GM19238 (cell line): ENCODE data around the gene MYO1F.
"Not testable (repeated sequence)": the region's sequence is repeated elsewhere in the genome, so short reads cannot be mapped to it uniquely, and the experiment has no call there.

Source experiments
- DNase-seq: peaks from one replicate; pipeline ENCODE4 v3.0.0; 2011; ENCODE audit warnings: low spot score; ENCODE audit not compliant: insufficient read length

Gene MYO1F

DNA sequence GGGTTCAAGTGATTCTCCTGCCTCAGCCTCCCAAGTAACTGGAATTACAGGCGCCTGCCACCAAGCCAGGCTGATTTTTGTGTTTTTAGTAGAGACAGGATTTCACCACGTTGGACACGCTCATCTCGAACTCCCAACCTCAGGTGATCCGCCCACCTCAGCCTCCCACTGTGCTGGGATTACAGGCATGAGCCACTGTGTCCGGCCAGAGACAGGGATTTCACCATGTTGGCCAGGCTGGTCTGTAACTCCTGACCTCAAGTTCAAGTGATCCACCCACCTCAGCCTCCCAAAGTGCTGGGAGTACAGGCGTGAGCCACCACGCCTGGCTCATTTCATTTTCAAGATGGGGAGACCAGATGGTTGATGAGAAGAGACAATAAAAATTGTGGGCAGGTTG, 12.4 kb downstream of the MYO1F start:
- DNase-seq: not testable (repeated sequence)

DNA sequence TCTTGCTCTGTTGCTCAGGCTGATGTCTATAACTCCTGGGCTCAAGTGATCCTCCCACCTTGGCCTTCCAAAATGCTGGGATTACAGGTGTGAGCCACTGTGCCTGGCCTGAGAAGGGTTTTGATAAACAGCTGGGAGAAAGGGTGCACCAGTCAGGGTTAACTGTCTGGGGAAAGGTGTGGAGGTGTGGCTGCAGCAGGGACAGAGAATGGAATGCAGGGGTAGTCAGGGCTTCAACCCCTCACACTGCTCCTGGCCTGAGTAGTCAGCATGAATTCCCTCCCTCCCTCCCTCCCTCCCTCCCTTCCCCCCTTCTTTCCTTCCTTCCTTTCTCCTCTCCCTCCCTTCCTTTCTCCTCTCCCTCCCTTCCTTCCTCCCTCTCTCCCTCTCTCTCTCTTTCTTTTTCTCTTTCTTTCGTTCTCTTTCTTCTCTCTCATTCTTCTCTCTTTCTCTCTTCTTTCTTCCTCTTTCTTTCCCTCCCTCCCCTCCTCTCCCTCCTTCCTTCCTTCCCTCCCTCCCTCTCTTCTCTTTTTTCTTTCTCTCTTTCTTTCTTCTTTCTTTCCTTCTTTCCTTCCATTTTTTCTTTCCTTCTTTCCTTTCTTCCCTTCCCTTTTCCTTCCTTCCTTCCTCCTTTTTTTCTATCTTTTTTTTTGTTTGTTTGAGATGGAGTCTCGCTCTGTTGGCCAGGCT, 16.0 kb downstream of the MYO1F start:
- DNase-seq: no peak

DNA sequence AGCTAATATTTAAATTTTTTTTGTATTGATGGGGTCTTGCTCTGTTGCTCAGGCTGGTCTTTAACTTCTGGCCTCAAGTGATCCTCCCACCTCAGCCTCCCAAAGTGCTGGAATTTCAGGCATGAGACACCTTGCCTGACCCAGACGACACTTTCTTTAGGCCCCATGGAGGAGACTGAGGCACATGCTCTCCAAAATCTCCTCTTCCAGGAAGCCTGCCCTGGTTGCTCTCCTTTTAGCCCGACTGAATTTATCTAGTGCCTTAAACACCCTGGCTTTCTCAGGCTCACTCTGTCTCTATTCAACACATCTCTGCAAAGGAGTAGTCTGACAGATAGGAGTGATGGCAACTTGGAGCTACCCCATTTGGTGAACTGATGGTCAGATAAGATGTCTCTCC, 18.9 kb downstream of the MYO1F start:
- no peak for DNase-seq

DNA sequence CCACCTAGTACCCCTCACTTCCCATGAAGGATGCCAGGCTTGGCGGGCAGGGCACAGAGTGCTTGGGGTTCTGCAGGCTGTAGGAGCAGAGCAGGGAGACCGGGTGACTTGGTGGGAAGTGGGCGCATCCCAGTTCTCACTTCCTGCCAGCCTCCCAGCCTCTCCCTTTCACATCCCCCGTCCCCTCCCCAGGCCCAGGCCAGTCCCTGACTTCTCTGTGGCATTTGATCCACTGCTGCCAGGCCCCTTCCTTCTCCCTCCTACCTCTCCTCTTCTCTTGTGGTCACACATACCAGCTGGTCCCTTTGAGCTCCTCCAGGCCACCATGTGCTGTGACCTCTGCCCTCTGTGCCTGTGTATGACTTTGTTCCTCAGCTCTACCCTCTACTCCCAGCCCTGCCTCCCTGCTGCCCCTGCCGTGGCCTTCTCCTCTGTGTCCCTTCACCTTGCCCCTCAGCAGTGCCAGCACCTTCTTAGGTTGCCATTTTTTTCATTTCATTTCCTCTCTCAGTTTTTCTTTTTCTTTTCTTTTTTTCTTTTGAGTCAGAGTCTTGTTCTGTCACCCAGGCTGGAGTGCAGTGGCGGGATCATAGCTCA, 19.5 kb downstream of the MYO1F start:
- no peak for DNase-seq

DNA sequence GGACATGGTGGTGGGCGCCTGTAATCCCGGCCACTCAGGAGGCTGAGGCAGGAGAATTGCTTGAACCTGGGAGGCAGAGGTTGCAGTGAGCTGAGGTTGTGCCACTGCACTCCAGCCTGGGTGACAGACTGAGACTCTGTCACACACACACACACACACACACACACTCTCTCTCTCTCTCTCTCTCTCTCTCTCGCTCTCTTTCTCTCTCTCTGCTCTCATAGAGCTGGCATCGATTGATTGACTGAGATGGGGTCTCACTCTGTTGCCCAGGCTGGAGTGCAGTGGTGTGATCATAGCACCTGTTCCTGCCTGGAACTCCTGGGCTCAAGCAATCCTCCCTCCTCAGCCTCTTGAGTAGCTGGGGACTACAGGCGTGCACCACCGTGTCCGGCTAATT, 23.5 kb downstream of the MYO1F start:
- not testable (repeated sequence) for DNase-seq

DNA sequence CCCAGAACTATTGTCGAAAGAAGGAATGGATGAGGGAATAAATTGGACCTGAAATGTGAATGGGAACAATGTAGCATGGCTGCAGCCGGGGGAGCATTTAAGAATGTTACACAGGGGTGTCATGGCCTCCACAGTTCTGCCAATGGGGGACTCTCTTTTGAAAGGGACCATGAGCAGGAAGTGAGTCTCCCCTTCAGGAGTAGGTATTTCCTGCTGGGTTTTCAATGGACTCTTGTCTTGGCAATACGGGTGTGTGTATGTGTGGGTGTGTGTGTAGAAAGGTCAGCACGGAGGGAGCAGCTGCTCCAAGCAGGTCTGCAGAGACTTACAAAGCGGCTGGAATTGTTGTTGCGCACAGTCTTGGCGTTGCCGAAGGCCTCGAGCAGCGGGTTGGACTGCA, 24.4 kb downstream of the MYO1F start:
- no peak for DNase-seq

DNA sequence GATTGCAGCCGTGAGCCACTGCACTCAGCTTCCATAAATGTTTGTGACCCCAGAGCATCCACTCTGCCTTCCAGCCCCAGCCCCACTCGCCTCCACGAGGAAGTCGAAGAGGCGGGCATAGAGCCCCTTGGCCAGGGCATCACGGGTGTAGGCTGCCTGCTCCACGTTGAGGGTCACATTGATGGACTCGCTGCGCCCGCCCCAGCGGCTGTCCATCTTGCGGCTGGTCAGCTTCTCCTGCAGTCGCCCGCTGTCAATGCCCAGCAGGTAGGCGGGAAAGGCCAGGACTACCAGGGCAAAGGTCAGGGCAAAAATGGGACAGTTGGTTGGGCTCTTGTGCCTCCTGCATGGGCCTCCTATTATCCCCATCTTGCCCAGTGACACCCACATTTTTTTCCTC, 27.2 kb downstream of the MYO1F start:
- no peak for DNase-seq

DNA sequence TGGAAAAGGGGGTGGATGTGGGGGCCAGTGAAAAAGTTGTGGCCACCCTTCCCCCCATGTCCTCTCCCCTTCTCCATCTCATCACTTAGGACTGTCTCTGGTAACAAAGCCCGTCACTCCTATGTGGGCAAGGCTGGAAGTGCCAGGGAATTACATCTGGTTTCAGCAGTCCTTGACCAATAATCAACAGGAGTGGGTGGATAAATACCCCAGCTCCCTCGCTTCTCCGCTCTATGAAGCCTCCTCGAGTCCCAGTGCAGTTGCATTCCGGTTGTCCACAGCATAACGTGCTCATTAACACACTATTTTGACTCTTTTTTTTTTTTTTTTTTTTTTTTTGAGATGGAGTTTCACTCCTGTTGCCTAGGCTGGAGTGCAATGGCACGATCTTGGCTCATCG, 31.5 kb downstream of the MYO1F start:
- no peak for DNase-seq

DNA sequence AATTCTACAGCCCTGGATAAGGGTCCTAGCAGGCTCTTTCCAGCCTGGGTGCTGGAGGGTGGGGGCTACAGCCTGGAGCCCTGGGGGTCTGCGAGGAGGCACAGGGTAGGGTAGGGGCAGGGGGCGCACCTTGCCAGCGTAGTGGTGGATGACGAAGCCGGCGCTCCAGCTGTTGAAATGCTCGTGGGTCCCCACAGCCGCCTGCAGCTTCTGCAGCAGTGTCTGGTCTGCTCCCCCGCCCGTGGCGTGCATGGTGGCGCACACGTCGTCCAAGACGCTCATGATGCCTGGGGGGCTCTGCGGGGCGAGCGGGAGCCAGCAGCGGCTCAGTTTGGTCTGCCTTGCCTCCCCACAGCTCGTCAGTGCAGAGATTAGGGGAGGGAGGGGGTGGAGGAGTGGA, 33.1 kb downstream of the MYO1F start:
- DNase-seq: no peak

DNA sequence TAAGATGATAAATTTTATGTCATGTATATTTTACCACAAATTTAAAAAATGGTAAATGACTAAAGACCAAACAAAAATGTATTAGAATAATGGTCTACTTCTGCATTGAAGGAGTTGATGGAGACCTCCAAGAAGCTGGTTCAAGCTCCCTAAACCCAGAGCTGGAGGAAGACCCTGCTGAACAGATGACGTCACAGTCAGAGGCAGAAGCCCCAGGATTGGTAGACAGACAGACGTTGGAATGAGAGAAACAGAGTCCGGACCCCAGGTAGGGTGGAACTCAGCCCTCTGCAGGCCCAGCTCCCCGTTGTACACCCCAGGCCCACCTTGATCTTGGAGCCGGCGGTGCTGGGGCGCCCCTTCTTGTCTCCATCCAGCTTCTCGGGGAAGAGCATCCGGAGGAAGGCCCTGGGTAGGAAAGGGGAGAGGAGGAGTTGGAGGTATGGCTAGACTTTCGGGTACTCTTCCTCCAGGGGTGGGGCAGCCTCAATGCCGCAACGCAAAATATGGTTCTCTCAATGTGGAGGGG, 37.6 kb downstream of the MYO1F start:
- DNase-seq: no peak

DNA sequence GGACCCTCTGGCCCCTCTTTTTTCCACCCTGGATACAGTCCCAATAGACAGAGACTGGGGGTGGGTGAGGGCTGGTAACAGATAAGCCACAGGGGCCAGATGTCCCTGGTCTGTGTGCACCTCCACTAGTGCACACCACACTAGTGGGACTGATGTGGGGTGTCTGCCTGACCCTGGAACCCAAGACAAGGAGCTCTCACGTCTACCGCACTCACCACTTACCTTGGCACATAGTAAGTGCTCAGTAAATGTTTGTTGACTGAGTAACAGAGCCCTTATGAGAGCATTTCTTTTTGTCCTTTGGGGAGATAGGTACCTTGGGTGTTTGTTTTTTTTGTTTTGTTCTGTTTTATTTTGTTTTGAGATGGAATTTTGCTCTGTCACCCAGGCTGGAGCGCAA, 40.1 kb downstream of the MYO1F start:
- DNase-seq: no peak

DNA sequence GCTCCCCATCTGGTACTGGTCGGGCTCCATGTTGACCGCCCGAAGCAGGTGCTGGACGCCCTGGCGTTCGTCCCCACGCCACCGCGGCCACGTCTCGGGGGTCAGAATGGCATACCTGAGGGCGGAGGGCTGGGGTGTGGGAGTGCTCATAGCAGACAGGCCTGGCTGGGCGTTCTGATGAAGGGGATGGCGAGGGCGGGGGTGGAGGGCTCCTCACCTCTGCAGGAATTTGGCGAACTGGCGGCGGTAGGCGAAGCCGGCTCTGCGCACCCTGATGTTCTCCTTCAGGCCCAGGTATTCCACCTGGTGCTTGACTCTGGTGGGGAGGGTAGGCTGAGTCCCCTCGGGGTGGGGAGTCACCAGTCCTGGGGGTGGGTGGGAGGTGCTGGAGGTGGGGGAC, 41.0 kb downstream of the MYO1F start:
- DNase-seq: no peak

DNA sequence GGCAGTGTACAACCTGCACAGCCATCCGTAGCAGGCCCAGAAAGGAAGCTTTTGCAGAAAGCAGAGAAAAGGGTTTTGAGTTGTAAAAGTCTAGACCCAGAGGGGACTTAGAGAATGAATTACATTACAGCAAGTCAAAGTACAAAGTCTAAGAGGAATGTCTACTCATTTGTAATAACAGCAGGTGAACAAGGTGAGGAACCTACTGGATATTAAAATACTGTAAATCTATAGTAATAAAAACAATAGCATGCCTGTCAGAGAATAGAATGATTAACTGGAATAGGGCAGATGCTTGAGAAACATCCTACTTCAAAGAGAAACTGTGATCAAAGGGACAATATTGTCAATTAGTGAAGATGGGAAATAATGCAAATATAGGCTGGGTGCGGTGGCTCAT, 45.0 kb downstream of the MYO1F start:
- no peak for DNase-seq

DNA sequence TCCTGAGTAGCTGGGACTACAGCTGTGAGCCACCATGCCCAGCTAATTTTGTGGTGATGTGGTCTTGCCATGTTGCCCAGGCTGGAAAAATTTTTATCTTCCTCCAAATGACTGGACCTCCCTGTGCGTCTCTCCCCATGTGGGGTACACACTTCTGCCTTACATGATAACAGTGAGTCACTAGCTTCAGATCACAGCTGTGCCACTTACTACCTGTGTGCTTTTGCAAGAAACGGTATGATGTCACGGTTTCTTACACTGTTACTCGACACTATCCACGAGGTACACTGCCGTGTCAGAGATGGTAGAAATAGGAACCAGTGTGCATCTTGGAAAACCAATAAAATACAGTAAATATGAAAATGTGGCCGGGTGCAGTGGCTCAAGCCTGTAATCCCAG, 45.8 kb downstream of the MYO1F start:
- no peak for DNase-seq

DNA sequence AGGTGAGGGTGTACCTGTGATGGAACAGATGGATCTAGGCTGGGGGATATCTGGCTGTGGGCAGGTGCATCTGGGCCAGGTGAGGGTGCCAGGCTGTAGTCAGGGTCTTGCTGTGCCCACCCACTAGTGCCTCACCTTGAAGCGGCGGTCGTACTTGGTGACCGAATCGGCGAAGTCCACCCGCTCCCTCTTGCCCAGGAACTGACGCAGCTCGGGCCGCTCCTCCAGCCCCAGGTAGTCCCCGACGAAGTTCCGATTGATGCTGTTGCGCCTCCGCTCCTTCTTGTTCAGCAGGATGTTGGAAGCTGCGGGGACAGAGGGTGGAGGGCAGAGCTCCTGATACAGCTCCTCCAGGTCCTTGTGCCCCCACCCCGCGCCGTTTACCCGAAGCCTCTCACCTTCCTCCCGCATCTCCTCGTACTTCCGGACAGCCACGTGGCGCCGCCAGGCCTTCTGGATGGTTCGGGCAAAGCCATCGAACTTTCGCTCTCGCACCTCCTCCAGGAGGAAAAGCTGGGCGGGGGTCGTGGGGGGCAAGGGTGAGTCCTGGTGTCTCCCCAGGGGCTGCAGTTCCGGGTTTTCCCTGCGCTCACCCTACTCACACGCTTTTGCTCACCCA, 47.1 kb downstream of the MYO1F start:
- DNase-seq: no peak

DNA sequence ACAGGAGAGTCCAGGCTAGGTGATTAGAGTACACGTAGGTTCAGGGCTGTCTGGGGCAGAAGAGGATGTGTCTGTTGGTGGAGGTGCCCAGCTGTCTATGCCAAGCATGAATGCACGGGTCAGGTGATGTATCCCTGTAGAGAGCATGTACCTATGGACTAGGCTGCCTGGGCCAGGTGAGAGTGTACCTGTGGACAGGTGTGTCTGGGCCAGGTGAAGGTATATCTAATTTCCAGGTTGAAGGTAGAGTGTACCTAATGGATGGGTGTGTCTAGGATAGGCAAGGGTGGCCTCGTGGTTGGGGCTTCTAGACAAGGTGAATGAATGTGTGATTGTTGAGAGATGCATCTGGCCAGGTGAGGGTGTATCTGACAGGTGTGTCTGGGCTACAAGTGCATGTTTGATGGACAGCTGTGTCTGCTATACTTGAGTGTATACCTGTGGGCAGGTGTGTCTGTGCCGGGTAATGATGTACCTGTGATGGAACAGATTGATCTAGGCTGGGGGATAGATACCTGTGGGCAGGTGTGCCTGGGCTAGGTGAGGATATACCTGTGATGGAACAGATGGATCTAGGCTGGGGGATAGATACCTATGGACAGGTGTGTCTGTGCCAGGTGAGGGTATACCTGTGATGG, 47.8 kb downstream of the MYO1F start:
- no peak for DNase-seq

DNA sequence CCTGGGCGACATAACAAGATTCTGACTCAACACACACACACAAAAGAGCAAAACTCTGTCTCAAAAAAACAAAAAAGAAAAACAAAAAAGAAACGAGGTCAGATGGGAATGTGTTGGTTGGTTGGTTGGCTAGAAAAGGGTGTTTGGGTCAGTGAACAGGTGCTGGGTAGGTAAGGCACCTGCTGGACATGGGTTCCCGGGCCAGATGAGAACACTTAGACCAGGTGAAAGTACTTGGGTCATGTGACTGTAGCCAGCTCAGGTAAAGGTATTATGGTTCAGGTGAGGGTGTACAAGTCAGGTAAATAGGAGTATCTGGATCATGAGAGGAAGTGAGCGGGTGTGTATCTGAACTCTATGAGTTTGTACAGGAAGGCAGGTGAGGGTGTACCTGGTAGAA, 48.7 kb downstream of the MYO1F start:
- DNase-seq: no peak

DNA sequence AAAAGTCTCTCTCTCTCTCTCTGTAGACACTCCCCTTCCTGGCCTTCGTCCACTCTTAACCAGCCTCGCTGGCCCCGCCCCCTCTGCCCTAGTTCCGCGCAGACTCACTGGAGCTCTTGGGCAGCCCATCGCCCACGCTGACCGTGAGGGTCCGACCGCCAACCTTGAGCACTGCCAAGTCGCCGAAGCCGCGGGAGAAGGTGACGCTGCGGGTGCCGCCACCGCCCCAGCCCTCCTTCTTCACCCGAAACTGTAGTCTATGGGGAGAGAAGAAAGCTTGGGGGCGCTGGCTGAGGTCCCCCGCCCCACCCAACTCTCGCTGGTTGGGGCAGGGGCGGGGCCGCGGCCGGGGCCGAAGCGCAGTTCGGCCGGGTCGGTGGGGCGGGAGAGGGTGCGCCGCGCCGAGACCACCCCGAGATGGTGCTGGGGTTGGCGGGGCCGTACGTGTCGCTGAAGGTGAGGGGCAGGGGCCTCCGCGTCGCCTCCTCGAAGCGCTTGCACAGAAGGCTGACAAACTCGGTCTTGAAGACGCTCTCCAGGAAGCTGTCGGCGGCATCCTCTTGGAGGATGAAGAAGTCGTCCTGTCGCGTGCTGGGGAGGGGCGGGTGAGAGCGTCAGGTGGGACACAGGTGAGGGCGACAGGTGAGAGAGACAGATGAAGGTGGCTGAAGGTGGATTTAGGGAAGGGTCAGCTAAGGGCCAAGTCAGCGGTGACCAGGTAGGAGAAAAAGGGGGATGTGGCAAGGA, 50.7 kb downstream of the MYO1F start:
- no peak for DNase-seq

DNA sequence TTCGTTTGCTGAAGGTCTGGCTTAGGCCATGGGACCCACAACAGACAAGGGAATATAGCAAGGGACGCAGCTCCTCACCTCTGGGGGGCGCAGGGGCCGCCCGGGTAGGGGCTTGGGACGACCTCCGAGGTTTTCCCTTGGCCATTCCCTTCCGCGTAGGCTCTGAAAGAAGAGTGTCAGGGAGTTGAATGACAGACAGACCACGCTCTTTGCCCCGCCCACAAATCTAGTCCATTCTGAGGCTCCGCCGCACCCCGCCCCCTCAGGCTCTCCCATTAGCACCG, 51.9 kb downstream of the MYO1F start:
- no peak for DNase-seq

DNA sequence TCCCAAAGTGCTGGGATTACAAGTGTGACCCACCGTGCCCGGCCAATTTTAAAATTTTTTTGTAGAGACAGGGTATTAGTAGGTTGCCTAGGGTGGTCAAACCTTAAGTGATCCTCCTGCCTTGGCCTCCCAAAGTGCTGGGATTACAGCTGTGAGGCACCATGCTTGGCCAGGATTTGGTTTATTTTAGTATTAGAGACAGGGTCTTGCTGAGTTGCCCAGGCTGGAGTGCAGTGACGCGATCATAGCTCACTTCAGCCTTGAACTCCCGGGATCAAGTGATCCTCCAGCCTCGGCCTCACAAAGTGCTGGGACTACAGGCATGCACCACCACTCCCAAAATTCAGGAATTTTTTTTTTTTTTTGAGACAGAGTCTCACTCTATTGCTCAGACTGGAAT, 57.9 kb downstream of the MYO1F start:
- DNase-seq: no peak

DNA sequence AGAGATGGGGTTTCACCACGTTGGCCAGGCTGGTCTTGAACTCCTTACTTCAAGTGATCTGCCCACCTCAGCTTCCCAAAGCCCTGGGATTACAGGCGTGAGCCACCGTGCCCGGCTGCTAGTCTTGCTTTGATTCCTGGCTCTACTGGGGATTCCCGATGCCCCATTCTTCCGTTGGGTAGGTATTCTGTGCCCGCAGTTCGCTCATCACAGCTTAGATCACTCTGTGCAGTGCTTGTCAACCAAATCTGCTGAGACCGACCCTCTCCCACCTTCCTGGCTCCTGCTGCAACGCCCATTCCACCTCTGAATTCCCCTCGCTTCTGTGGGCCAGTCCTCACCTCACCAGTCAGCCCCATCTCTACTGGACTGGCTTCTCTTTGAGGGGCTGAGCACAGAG, 58.7 kb downstream of the MYO1F start:
- DNase-seq: no peak
